ENCODE measurements around the gene TAF1.
"Not testable (repeated sequence)": the region's sequence is repeated elsewhere in the genome, so short reads cannot be mapped to it uniquely, and the experiment has no call there.

TAF1 gene

DNA sequence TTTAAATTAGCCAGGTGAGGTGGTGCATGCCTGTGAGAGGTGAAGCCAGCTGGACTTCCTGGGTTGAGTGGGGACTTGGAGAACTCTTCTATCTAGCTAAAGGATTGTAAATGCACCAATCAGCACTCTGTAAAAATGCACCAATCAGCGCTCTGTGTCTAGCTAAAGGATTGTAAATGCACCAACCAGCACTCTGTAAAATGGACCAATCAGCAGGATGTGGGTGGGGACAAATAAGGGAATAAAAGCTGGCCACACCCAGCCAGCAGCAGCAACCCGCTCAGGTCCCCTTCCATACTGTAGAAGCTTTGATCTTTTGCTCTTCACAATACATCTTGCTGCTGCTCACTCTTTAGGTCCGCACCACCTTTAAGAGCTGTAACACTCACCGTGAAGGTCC is 147.6 kb downstream of the TAF1 start:
- not testable (repeated sequence) for DNase-seq

DNA sequence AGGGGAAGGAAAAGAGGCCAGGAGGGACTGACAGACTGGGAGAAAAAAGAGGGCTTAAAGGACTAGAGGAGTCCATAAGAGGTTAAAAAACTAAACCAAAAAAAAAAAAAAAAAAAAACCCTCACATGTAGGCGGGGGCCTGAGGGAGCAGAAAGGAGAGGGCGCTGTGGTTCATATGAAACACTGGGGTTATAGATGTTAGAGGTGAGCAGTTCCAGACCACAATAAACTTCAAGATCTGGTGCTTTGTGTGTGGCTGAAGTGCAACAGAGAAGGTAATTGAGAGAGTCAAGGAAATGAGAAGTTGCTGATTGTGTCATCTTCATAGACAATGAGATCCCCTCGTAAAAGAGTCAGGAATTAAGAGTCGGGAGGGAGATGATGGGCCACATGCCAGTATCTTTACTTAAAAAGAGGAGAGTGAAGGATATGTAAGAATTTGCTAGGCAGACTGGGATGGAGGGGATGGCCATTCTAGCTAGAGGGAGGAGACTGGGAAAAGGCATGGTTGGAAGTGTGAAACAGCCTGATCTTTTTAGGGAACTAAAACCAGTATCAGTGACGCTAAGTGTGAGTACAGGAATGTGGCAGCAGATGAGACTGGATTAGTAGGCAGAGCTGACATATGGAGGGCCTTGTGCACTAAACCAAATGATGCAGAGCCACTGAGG is 148.3 kb downstream of the TAF1 start:
- no peak for DNase-seq

DNA sequence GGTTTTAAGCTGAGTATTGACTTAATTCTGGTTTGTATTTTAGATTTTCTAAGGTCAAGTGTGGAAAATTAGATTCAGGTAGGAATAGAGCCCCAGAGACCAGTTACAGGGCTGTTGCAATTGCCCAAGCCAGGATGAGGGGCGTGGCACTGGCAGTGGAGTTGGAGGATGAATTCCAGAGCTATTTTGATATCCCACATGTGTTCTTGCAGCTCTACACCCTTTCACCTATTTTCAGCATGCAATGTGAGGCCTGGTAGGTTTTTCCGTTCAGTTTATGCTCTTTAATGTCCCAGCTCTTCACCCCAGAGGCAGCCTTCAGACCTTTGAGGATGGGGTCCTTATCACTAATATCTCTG is 148.9 kb downstream of the TAF1 start:
- no peak for DNase-seq
